Effector memory CD8-positive, alpha-beta T cell (primary cell): Measurements from ENCODE around the gene ULK3.

Experiments
- ATAC-seq: fragments of 150-1000 bp; cut with Tn5 transposase; replicated peaks from 2 replicates; pipeline ENCODE4 v1.10.0; 2021; ENCODE audit warnings: mild to moderate bottlenecking, moderate library complexity
- DNase-seq, 3 experiments: peaks; one replicate each; pipeline ENCODE4 v3.0.0; 2021
- H3K27ac Mint-ChIP-seq, 2 donors: one replicate each; pipeline ENCODE4 v1.8.0; 2022; ENCODE audit warnings: mild to moderate bottlenecking in 2 of 2, mixed read lengths in 2 of 2, moderate library complexity in 2 of 2
- H3K27me3 Mint-ChIP-seq, 2 donors: one replicate each; pipeline ENCODE4 v1.8.0; 2022; ENCODE audit warnings: mixed read lengths in 2 of 2
- H3K36me3 Mint-ChIP-seq: one replicate; pipeline ENCODE4 v1.8.0; 2022; ENCODE audit warnings: mild to moderate bottlenecking, moderate library complexity, mixed read lengths; ENCODE audit not compliant: insufficient read depth
- H3K4me1 Mint-ChIP-seq, 2 donors: one replicate each; pipeline ENCODE4 v1.8.0; 2022; ENCODE audit warnings: low read depth in 2 of 2, mixed read lengths in 2 of 2
- H3K4me3 Mint-ChIP-seq, 2 donors: one replicate each; pipeline ENCODE4 v1.8.0; 2022; ENCODE audit warnings: mild to moderate bottlenecking in 2 of 2, mixed read lengths in 2 of 2, moderate library complexity in 2 of 2
- H3K9me3 Mint-ChIP-seq, 2 donors: one replicate each; pipeline ENCODE4 v1.8.0; 2022; ENCODE audit warnings: mixed read lengths in 2 of 2

Gene ULK3

GRCh38 chr15:74820056-74820455 is 22.9 kb downstream of the ULK3 start:
- Mint-ChIP-seq H3K36me3 (no peaks in the 10 kb centered on the region), H3K27me3 (peaks cover 6 to 37% of the 10 kb centered on the region in 2 donors), H3K27ac (peak overlapping the region in 1 of 2 donors; percentile 20), H3K9me3 (no peaks in the 10 kb centered on the region), H3K4me3 (no peak overlapping the region), H3K4me1 (peaks cover 10 to 11% of the 10 kb centered on the region in 2 donors)
- no peak for ATAC-seq
- DNase-seq = no peak

- Mint-ChIP-seq H3K36me3 (no peaks in the 10 kb centered on the region), H3K9me3 (no peaks in the 10 kb centered on the region), H3K4me3 (no peak overlapping the region), H3K4me1 (peaks cover 10 to 11% of the 10 kb centered on the region in 2 donors), H3K27me3 (peaks cover 0 to 26% of the 10 kb centered on the region in 2 donors), H3K27ac (no peak overlapping the region)
- no peak for DNase-seq
- ATAC-seq = no peak
These were observed 25.6 kb downstream of the ULK3 start for GRCh38 chr15:74817370-74817737.

- DNase-seq = no peak
- no peak for ATAC-seq
- H3K36me3 Mint-ChIP-seq = no peaks in the 10 kb centered on the region
- no peak overlapping the region for H3K4me3 Mint-ChIP-seq
- H3K9me3 Mint-ChIP-seq = no peaks in the 10 kb centered on the region
- H3K27me3 Mint-ChIP-seq = peaks cover 0 to 26% of the 10 kb centered on the region in 2 donors
- peaks cover 10 to 11% of the 10 kb centered on the region in 2 donors for H3K4me1 Mint-ChIP-seq
- no peak overlapping the region for H3K27ac Mint-ChIP-seq
These were observed 26.2 kb downstream of the ULK3 start for GRCh38 chr15:74816624-74817369.

GRCh38 chr15:74815961-74816360 is 27.0 kb downstream of the ULK3 start:
- ATAC-seq = no peak
- Mint-ChIP-seq H3K36me3 (no peaks in the 10 kb centered on the region), H3K27me3 (peaks cover 0 to 26% of the 10 kb centered on the region in 2 donors), H3K9me3 (no peaks in the 10 kb centered on the region), H3K4me1 (peaks cover 10 to 11% of the 10 kb centered on the region in 2 donors), H3K27ac (no peak overlapping the region), H3K4me3 (no peak overlapping the region)
- DNase-seq = no peak

- Mint-ChIP-seq H3K4me1 (peaks cover 10 to 11% of the 10 kb centered on the region in 2 donors), H3K4me3 (no peak overlapping the region), H3K9me3 (no peaks in the 10 kb centered on the region), H3K27ac (no peak overlapping the region), H3K36me3 (no peaks in the 10 kb centered on the region), H3K27me3 (peaks cover 0 to 21% of the 10 kb centered on the region in 2 donors)
- ATAC-seq = no peak
- no peak for DNase-seq
These were observed 27.6 kb downstream of the ULK3 start for GRCh38 chr15:74815121-74815934.

GRCh38 chr15:74812533-74812932 is 30.4 kb downstream of the ULK3 start, which contains the start of gene LMAN1L:
LMAN1L (plus strand) TSS chr15:74812835; CDS start chr15:74812855, 20 bp downstream.
- DNase-seq (no peak), ATAC-seq (no peak)
- peaks cover 4% of the 10 kb centered on the region for H3K36me3 Mint-ChIP-seq
- H3K27me3 Mint-ChIP-seq = peaks cover 0 to 6% of the 10 kb centered on the region in 2 donors
- peaks cover 14 to 15% of the 10 kb centered on the region in 2 donors for H3K4me1 Mint-ChIP-seq
- no peak within 1 kb of the TSS for H3K4me3 Mint-ChIP-seq
- H3K27ac Mint-ChIP-seq = no peak within 1 kb of the TSS
- no peaks in the 10 kb centered on the region for H3K9me3 Mint-ChIP-seq

- Mint-ChIP-seq H3K27me3 (no peaks in the 10 kb centered on the region), H3K4me3 (no peak overlapping the region), H3K4me1 (peaks cover 20 to 26% of the 10 kb centered on the region in 2 donors), H3K36me3 (peaks cover 7% of the 10 kb centered on the region), H3K27ac (peak overlapping the region in 1 of 2 donors; percentile 82), H3K9me3 (no peaks in the 10 kb centered on the region)
- DNase-seq (no peak), ATAC-seq (no peak)
These were observed 33.0 kb downstream of the ULK3 start for GRCh38 chr15:74809956-74810355.

GRCh38 chr15:74809242-74809641 is 33.7 kb downstream of the ULK3 start:
- Mint-ChIP-seq H3K27me3 (no peaks in the 10 kb centered on the region), H3K9me3 (no peaks in the 10 kb centered on the region), H3K36me3 (peaks cover 7% of the 10 kb centered on the region), H3K4me1 (peaks cover 22 to 27% of the 10 kb centered on the region in 2 donors), H3K27ac (peak overlapping the region; percentile 53 to 82), H3K4me3 (no peak overlapping the region)
- DNase-seq = no peak
- no peak for ATAC-seq

- no peaks in the 10 kb centered on the region for H3K27me3 Mint-ChIP-seq
- H3K4me1 Mint-ChIP-seq = peaks cover 22 to 31% of the 10 kb centered on the region in 2 donors
- H3K27ac Mint-ChIP-seq = peak overlapping the region; percentile 53 to 82
- peaks cover 10% of the 10 kb centered on the region for H3K36me3 Mint-ChIP-seq
- no peaks in the 10 kb centered on the region for H3K9me3 Mint-ChIP-seq
- no peak overlapping the region for H3K4me3 Mint-ChIP-seq
- ATAC-seq (no peak), DNase-seq (no peak)
These were observed 34.1 kb downstream of the ULK3 start for GRCh38 chr15:74808840-74809229.

GRCh38 chr15:74808078-74808839 is 34.7 kb downstream of the ULK3 start:
- Mint-ChIP-seq H3K27ac (peak overlapping the region; percentile 53 to 82), H3K4me1 (peaks cover 22 to 32% of the 10 kb centered on the region in 2 donors), H3K36me3 (peaks cover 14% of the 10 kb centered on the region), H3K9me3 (no peaks in the 10 kb centered on the region), H3K4me3 (no peak overlapping the region), H3K27me3 (no peaks in the 10 kb centered on the region)
- no peak for DNase-seq
- ATAC-seq = no peak

- ATAC-seq = no peak
- no peak for DNase-seq
- Mint-ChIP-seq H3K9me3 (no peaks in the 10 kb centered on the region), H3K36me3 (peaks cover 24% of the 10 kb centered on the region), H3K4me1 (peaks cover 22 to 32% of the 10 kb centered on the region in 2 donors), H3K27me3 (no peaks in the 10 kb centered on the region), H3K27ac (peak overlapping the region; percentile 33 to 82), H3K4me3 (no peak overlapping the region)
These were observed 35.7 kb downstream of the ULK3 start for GRCh38 chr15:74807282-74807681.

- peaks cover 26 to 36% of the 10 kb centered on the region in 2 donors for H3K4me1 Mint-ChIP-seq
- H3K9me3 Mint-ChIP-seq = no peaks in the 10 kb centered on the region
- H3K27me3 Mint-ChIP-seq = no peaks in the 10 kb centered on the region
- no peak for ATAC-seq
- DNase-seq = no peak
- H3K27ac Mint-ChIP-seq = peak overlapping the region; percentile 67 to 80
- H3K4me3 Mint-ChIP-seq = no peak overlapping the region
- H3K36me3 Mint-ChIP-seq = peaks cover 48% of the 10 kb centered on the region
These were observed 38.0 kb downstream of the ULK3 start for GRCh38 chr15:74804935-74805334.

- ATAC-seq = no peak
- Mint-ChIP-seq H3K4me3 (no peak overlapping the region), H3K36me3 (peaks cover 59% of the 10 kb centered on the region), H3K4me1 (peaks cover 33 to 34% of the 10 kb centered on the region in 2 donors), H3K27ac (peak overlapping the region; percentile 60 to 65), H3K27me3 (no peaks in the 10 kb centered on the region), H3K9me3 (no peaks in the 10 kb centered on the region)
- DNase-seq = no peak
These were observed 40.0 kb downstream of the ULK3 start for GRCh38 chr15:74802862-74803447.
